Measurements from ENCODE around the gene ADCY1.

ADCY1 gene

GRCh38 chr7:45592230-45592991 lies 18.2 kb downstream of the ADCY1 start:
- intact Hi-C loops (cut with DNase I), result no loop called here
- DNase-seq, result peak in 3 of 10 donors; percentile 7 to 79 (median 70)

- DNase-seq, result peak in 3 of 10 donors; percentile 11 to 69 (median 53)
Measured at GRCh38 chr7:45593121-45593541, 19.0 kb downstream of the ADCY1 start.

GRCh38 chr7:45593877-45594276 lies 19.7 kb downstream of the ADCY1 start:
- intact Hi-C loops (cut with DNase I), result no loop called here

More at GRCh38 chr7:45593121-45593541, 19.0 kb downstream of the ADCY1 start:
- intact Hi-C loops (cut with DNase I), result no loop called here

DNA sequence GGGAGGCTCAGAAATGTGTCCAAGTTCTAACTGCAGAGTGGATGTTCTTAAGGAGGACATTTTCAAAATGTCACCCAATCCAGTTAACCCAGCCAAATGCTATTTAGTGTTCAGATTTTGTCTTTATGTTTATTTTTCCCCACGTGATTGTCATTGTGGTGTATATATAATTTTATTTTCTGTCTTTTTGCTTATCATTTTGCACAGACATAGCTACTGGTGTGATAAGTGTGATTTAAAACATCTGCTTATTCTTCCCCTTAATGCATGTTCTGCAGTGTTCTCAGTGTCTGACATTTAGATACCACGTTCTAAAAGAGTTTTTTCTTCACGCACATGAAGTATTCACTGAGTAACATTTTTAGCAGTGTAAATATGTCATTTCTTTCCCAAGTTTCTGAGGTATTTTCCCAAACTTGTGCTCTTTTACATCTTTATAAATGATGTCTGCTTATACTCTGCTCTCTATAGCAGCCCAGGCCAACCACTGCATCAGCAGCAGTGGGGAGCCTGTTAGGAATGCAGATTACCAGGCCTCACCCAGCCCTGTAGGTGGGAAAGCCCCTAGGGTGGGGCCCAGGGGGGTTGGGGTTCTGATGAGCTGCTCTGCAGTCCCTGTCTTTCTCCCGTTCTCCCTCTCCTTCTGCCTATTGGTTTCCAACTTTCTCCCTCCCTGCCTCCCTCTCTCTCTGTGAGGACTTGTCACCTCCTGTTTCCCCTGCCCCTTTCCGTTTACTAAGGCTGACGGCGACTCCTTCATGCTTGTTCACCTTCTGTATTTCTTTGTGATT lies 20.8 kb downstream of the ADCY1 start:
- peak in 2 of 10 donors; percentile 53 to 59 for DNase-seq
- intact Hi-C loops (cut with DNase I), result no loop called here

More at GRCh38 chr7:45593877-45594276, 19.7 kb downstream of the ADCY1 start:
- peak in 1 of 10 donors; percentile 7 for DNase-seq

GRCh38 chr7:45595809-45596664 lies 21.9 kb downstream of the ADCY1 start:
- peak in 1 of 10 donors; percentile 12 for DNase-seq
- intact Hi-C loops (cut with DNase I), result no loop called here

DNA sequence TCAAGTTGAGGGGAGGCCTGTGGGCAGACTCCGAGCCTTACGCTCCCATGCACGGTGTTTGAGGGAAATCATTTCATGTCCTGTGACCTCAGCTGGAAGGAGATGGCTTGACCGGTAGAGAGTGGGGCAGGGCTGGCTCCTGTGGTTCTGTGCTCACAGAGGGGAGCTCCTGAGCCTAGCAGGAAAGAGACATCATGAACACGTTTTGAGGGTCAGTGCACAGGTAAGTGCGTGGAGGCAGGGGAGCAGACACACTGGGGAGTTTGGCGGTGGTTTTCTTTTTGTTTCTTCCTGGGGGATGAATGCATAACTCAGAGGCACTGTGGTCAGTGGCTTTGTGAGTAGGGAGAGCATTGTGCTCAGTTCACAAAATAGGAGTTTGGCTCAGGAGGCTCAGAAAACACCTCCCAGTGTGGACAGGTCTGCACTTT lies 22.5 kb downstream of the ADCY1 start:
- no peak for DNase-seq
- intact Hi-C loops (cut with DNase I), result no loop called here

DNA sequence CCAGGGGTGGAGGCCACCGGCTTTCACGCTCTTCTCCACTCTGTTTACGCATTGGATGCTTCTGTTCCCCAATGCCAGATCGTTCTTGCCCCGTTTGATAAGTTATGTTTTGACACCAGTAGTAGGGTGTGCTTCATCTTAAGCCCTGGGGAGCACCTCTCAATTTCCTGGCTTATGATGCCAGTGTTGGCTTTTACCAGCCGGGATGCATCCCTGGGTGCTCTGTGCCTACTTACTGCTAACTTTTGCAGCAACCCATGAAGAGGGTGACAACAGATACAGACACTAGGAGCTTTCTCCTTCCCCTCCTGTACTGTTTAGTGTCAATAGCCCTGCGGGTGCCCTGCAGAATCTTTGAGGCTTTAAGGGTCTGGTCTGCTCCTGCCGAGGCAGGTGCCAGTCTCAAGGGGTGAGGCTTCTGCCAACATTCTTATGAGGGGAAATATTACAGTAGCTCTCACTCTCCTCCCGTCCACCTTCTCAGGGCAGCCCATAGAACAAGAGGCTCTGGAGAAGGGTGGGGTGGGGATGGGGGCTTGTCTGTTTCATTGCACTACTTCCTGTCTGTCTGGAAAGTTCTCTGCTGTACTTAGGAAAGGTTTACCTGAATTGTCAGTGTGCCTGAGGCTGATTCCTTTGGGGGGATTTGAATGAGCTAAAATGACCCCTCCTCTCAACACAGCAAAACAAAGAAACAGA lies 23.3 kb downstream of the ADCY1 start:
- intact Hi-C loops (cut with DNase I), result no loop called here
- DNase-seq, result no peak

DNA sequence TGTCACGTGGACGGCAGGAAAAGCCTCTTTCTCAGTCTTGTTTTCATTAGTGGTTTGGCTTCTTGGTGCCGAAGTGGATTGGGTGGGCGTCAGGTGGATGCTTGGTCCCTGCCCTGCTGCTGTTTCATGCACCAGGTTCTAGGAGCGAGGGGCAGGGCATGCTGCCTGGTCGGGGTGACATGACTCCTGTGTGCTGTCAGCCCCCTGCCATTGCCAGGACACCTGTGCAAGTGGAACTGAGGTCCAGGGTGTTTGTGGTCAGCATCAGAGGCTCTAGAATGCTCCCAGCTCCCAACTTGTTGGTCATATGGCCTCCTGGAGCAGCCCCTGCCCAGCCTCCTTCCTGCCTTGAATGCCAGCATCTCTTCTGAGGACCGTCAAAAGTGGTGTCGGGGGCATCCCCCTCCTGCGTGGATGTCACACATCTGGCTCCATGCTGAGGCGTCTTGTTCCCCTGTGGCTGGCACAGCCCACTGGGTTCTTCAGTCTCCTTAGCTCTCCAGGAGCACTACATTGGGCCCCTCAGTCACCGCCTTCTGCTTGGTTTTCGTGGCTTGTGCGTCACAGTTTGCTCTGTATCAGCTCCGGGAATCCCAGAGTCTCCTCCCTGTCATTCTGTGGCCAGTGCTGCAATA lies 24.8 kb downstream of the ADCY1 start:
- intact Hi-C loops (cut with DNase I), result no loop called here

DNA sequence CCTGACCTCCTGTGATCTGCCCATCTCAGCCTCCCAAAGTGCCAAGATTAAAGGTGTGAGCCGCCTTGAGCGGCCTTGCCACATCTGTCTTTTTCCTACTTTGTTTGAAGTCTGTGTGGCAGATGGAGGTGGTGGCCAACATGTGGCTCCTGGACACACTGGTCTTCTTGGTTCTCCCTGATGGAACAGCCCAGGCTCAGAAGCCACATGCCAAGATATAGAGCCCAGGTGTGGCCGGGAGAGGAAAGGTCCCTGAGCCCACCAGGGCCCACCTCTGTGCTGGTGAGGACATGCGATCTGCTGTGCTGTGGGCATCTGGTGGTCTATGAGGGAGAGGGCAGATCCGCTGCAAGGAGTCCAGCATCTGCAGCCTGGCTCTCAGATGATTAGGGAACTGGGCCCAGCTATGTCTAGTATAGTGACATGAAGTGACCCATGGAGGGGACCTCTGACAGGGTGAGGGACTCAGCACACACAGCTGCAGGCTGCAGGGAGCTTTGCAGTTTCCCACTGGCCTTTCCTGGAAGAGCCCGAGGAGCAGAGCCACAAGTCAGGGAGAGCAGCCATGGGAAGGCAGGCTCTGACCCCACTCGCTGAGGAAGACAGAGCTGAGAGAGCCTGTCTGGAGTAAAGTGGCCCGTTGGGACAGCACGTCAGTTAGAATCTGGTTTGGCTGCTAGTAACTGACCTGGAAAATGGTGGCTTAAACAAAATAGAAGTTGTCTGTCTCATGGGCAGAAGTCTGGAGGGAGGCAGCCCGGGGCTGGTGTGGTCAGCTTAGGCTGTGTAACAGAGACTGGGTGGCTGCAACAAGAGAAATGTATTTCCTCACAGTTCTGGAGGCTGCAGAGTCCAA lies 25.9 kb downstream of the ADCY1 start:
- DNase-seq, result peak in 1 of 10 donors; percentile 10
- intact Hi-C loops (cut with DNase I), result no loop called here

More for the DNA sequence above, 24.8 kb downstream of the ADCY1 start:
- DNase-seq, result peak in 1 of 10 donors; percentile 14

- no peak for DNase-seq
- intact Hi-C loops (cut with DNase I), result no loop called here
Measured at GRCh38 chr7:45601094-45601493, 26.9 kb downstream of the ADCY1 start.

DNA sequence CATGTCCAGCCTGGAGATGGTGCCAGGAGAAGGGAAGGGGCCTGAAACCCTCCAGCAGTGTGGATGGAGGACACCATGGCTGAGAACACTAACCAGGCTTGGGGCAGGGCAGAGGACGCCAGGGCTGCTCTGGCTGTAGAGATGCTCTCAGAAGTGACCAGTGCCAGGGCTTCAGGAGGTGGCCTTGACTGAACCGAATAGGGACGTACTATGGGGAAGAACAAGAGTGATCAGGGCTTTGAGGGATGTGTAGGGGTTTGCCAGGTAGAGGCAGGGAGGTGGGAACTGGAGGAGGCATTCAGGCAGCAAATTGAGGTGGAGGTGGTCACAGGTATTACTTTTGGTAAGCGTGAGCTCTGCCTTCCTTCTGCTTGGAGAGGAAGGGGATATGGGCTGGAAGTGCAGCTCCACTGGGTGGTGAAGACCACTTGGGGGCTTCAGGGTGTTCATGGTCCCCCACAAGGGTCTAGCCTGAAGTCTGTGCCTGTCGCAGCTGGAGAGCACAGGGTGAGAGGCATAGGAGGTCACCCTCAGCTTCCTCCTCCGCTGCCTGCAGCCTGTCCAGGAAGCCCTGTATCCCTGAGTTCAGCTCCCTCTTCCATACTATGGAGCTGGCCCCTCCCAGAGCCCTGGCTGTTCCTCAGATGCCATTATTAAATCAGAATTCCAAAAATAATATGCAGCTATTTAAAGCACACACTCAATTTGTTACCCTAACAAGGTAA lies 27.8 kb downstream of the ADCY1 start:
- DNase-seq, result peak in 1 of 10 donors; percentile 54
- intact Hi-C loops (cut with DNase I), result no loop called here

GRCh38 chr7:45606050-45606449 lies 31.9 kb downstream of the ADCY1 start:
- intact Hi-C loops (cut with DNase I), result no loop called here
- no peak for DNase-seq

- no peak for DNase-seq
- intact Hi-C loops (cut with DNase I), result no loop called here
Measured at GRCh38 chr7:45606931-45607330, 32.8 kb downstream of the ADCY1 start.

DNA sequence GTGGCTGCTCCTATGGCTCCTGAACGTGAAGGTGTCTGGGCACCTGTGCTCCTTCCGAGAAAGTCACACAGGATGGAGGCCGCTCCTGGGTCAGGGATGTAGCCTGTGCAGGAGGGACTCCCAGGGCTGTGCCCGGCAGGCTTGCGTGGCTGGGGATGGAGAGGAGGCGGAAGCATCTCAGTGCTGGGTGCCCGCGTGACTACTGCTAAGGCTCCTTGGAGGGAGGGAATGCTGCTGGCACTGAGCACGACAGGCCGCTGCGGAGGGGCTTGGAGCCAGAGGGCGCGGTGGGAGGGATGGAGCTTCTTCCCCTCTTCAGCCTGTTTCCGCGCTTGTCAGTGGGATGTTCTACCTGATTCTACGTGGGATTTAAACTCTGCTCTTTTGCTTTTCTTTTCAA lies 35.0 kb downstream of the ADCY1 start:
- intact Hi-C loops (cut with DNase I), result no loop called here
- no peak for DNase-seq

DNA sequence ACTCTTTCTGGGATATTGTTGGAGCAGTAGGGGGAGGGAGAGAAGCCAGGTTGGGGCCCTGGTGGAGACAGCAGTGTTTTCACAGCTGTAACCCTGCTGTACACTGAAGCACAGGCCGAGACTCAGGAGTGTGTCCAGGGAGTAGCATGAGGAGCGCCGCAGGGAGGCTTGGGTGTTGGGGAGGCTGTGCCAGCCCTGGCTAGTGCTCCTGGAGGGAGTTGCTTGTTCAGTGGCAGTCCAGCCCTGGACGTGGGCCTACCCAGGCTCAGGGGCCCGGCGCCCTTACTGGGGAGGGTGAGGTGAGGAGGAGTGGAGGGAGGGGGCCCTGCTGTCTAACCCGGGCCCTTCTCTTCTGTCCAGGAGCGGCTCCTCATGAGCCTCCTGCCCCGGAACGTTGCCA lies 35.9 kb downstream of the ADCY1 start:
- DNase-seq, result no peak
- intact Hi-C loops (cut with DNase I), result no loop called here

GRCh38 chr7:45610660-45611299 lies 36.6 kb downstream of the ADCY1 start:
- intact Hi-C loops (cut with DNase I), result no loop called here
- DNase-seq, result no peak

GRCh38 chr7:45617166-45617565 lies 43.0 kb downstream of the ADCY1 start:
- DNase-seq, result peak in 1 of 10 donors; percentile 58
- intact Hi-C loops (cut with DNase I), result no loop called here

All from posterior cingulate gyrus (tissue), 11 donors.